HepG2 (cell line): Measurements from ENCODE around the gene SLC39A3. TPM values are rescaled to one million over a fixed set of nuclear protein-coding genes. Genes with fewer than 3 reads are reported as not detected.
A peak's percentile ranks its signal among the peaks of the same experiment; 100 is the strongest.

ENCODE experiments used
- ATF7-NPFF ChIP-seq: sonication (generic); formaldehyde crosslinking; IDR thresholded peaks from 2 replicates; pipeline ENCODE4 v1.8.1; 2023; ENCODE audit warnings: mild to moderate bottlenecking, low read depth, missing genetic modification reagents, moderate library complexity
- DDIT3 ChIP-seq: sonication (generic); formaldehyde crosslinking; IDR thresholded peaks from 2 replicates; pipeline ENCODE4 v1.4.0; 2020; ENCODE audit warnings: mild to moderate bottlenecking, missing genetic modification reagents
- FIP1L1 ChIP-seq: fragments of 200-400 bp; formaldehyde crosslinking; IDR thresholded peaks from 2 replicates; pipeline ENCODE4 v1.6.1; 2018; ENCODE audit warnings: low read depth, mild to moderate bottlenecking, low read length, moderate library complexity, borderline replicate concordance; ENCODE audit not compliant: insufficient read depth
- HMGXB4 ChIP-seq, 2 experiments: sonication (generic) in 1 of 2; formaldehyde crosslinking in 1 of 2; IDR thresholded peaks; 2 replicates each; pipeline versions ENCODE4 v1.4.0 to v1.6.1; 2018 to 2020; ENCODE audit warnings: missing genetic modification reagents in 2 of 2, borderline replicate concordance in 1 of 2, low read depth in 1 of 2, mild to moderate bottlenecking in 1 of 2, missing biosample characterization in 1 of 2
- MATR3 ChIP-seq: sonication (generic); formaldehyde crosslinking; IDR thresholded peaks from 2 replicates; pipeline ENCODE4 v1.4.0; 2020; ENCODE audit warnings: missing genetic modification reagents
- MEIS2 ChIP-seq: sonication (generic); formaldehyde crosslinking; IDR thresholded peaks from 2 replicates; pipeline ENCODE4 v1.9.0; 2021; ENCODE audit warnings: mild to moderate bottlenecking, missing genetic modification reagents
- MXI1 ChIP-seq: IDR thresholded peaks from 3 replicates; pipeline ENCODE4 v1.6.1; 2012; ENCODE audit warnings: low read depth, low read length, inconsistent platforms, borderline replicate concordance
- NFATC3 ChIP-seq: sonication (generic); formaldehyde crosslinking; IDR thresholded peaks from 2 replicates; pipeline ENCODE4 v1.5.1; 2020; ENCODE audit warnings: mild to moderate bottlenecking, missing genetic modification reagents
- NONO ChIP-seq, 2 experiments: fragments of 450-650 bp in 1 of 2; sonication (generic) in 1 of 2; formaldehyde crosslinking in 1 of 2; IDR thresholded peaks in 1 of 2; conservative IDR thresholded peaks in 1 of 2; 2 replicates each; pipeline versions ENCODE4 v1.6.1 to v1.8.0; 2017 to 2022; ENCODE audit warnings: mild to moderate bottlenecking in 1 of 2, missing genetic modification reagents in 1 of 2, moderate library complexity in 1 of 2
- PBX3 ChIP-seq: sonication (generic); formaldehyde crosslinking; IDR thresholded peaks from 2 replicates; pipeline ENCODE4 v1.8.1; 2023; ENCODE audit warnings: missing genetic modification reagents, inconsistent platforms, borderline replicate concordance
- RFXANK ChIP-seq: IDR thresholded peaks from 2 replicates; pipeline ENCODE4 v1.6.1; 2016
- SALL1 ChIP-seq: sonication (generic); formaldehyde crosslinking; IDR thresholded peaks from 2 replicates; pipeline ENCODE4 v1.8.0; 2022; ENCODE audit warnings: mild to moderate bottlenecking, missing genetic modification reagents
- TBX2 ChIP-seq: sonication (generic); formaldehyde crosslinking; IDR thresholded peaks from 2 replicates; pipeline ENCODE4 v1.5.0; 2020; ENCODE audit warnings: missing genetic modification reagents, mild to moderate bottlenecking, borderline replicate concordance
- TFDP2 ChIP-seq: sonication (generic); formaldehyde crosslinking; IDR thresholded peaks from 2 replicates; pipeline ENCODE4 v1.4.0; 2020; ENCODE audit warnings: missing genetic modification reagents
- ZNF292 ChIP-seq: sonication (generic); formaldehyde crosslinking; IDR thresholded peaks from 2 replicates; pipeline ENCODE4 v1.8.1; 2022; ENCODE audit warnings: mild to moderate bottlenecking, low read depth, missing genetic modification reagents, borderline replicate concordance
- ZNF510 ChIP-seq: sonication (generic); formaldehyde crosslinking; IDR thresholded peaks from 2 replicates; pipeline ENCODE4 v1.4.0; 2020; ENCODE audit warnings: low read depth, mild to moderate bottlenecking, missing genetic modification reagents
- ZNF580 ChIP-seq: IDR thresholded peaks from 2 replicates; pipeline ENCODE4 v1.6.1; 2016; ENCODE audit warnings: low read depth, borderline replicate concordance
- ZNF75D ChIP-seq: sonication (generic); formaldehyde crosslinking; IDR thresholded peaks from 2 replicates; pipeline ENCODE4 v1.8.1; 2023; ENCODE audit warnings: missing genetic modification reagents, mild to moderate bottlenecking, borderline replicate concordance
- ZNF784 ChIP-seq: sonication (generic); formaldehyde crosslinking; IDR thresholded peaks from 2 replicates; pipeline ENCODE4 v1.5.1; 2020; ENCODE audit warnings: missing genetic modification reagents, mild to moderate bottlenecking, borderline replicate concordance
- ZUFSP ChIP-seq: sonication (generic); formaldehyde crosslinking; IDR thresholded peaks from 2 replicates; pipeline ENCODE4 v1.9.0; 2021; ENCODE audit warnings: missing genetic modification reagents, mild to moderate bottlenecking, borderline replicate concordance
- polyA plus RNA-seq, 8 experiments: library from polyadenylated mRNA; depleted of rRNA in 3 of 8; stranded (reverse) in 7 of 8; unstranded in 1 of 8; fragments of >200 nt; fragmentation: Illumina TruSeq in 4 of 8; extraction: Trizol in 4 of 8; gene quantifications; 2 replicates each; pipeline versions ENCODE4 v1.2.1 to v1.2.3, GENCODE V29; 2011 to 2016; ENCODE audit warnings: low read depth in 4 of 8, missing spikeins in 1 of 8, mixed read lengths in 1 of 8; ENCODE audit not compliant: insufficient read depth in 1 of 8
- total RNA-seq, 5 experiments: library from RNA; depleted of rRNA; stranded (reverse); fragments of >200 nt; fragmentation: Illumina TruSeq; extraction: Trizol; gene quantifications; 2 replicates each; pipeline ENCODE4 v1.2.3, GENCODE V29; 2016; ENCODE audit warnings: low read depth in 1 of 5

Gene SLC39A3
- total and polyA plus RNA-seq, 2 of the 13 experiments (the other 11 are each of a cell fraction or from before 2014, with no cell fraction given), result 33.6 to 41.6 TPM

GRCh38 chr19:2702170-2703076 is 37.4 kb downstream of the SLC39A3 start, which contains the start of gene GNG7 (continued):
- TF ChIP-seq FIP1L1 (no peak), TFDP2 (no peak), ZNF75D (CRISPR knock-in tag) (no peak), MATR3 (no peak), TBX2 (CRISPR knock-in tag) (no peak), MXI1 (peak; percentile 11; the same call in 1 of the 3 replicates), ATF7-NPFF (CRISPR knock-in tag) (no peak), ZNF784 (CRISPR knock-in tag) (no peak), ZNF580 (CRISPR knock-in tag) (no peak), MEIS2 (no peak), RFXANK (CRISPR knock-in tag) (no peak), HMGXB4 (CRISPR knock-in tag; IDR thresholded peaks at IDR 0.05; ENCODE audit: borderline replicate concordance in 1 of 2, low read depth in 1 of 2) (no peak), SALL1 (CRISPR knock-in tag) (no peak), PBX3 (no peak), ZNF510 (CRISPR knock-in tag) (no peak), ZUFSP (CRISPR knock-in tag) (no peak), NFATC3 (CRISPR knock-in tag) (no peak), ZNF292 (no peak), DDIT3 (CRISPR knock-in tag) (no peak), NONO (IDR thresholded peaks at IDR 0.05) (no peak), NONO (CRISPR knock-in tag; conservative IDR thresholded peaks at IDR 0.05) (no peak)
